H54 (cell line): ENCODE measurements around the gene KIF5A.
"Not testable (repeated sequence)": the region's sequence is repeated elsewhere in the genome, so short reads cannot be mapped to it uniquely, and the experiment has no call there.

ENCODE experiments used
- DNase-seq: peaks from one replicate; pipeline ENCODE4 v3.0.0; 2011; ENCODE audit warnings: low spot score, mixed read lengths; ENCODE audit not compliant: insufficient read length
- FAIRE-seq: peaks from 3 replicates; lab custom pipeline; 2011; peaks lifted over from hg19 to GRCh38; lab: Jason Lieb, UNC
- POLR2A ChIP-seq: IDR thresholded peaks from 2 replicates; pipeline ENCODE4 v1.6.1; 2011; ENCODE audit warnings: low read depth, mild to moderate bottlenecking, low read length

Gene KIF5A

GRCh38 chr12:57611827-57612710 lies 62.2 kb downstream of the KIF5A start:
- DNase-seq (no peak), FAIRE-seq (no peak)
- no peak for TF ChIP-seq POLR2A

DNA sequence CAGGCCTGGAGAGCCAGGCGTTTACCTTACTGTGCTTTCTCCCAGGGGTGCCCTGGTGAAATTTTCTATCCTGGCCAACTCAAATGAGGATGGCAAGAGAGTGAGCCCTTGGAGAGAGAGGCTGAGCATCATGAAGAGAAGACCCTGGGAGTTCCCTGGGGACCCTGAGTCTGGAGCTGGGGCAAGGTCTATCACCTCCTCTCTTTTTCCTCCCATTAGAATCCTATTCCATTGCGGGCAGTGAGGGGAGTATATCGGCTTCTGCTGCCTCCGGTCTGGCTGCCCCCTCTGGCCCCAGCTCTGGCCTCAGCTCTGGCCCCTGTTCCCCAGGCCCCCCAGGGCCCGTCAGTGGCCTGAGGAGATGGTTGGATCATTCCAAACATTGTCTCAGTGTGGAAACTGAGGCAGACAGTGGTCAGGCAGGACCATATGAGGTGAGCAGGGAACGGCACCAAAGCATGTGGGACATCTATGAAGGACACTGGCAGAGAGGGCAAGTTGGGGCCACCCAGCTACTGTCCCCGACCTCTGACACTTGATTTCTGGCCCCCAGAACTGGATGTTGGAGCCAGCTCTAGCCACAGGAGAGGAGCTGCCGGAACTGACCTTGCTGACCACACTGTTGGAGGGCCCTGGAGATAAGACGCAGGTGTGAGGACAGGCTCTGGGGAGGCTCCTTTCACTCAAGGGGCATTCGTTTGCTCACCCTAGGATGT lies 63.0 kb downstream of the KIF5A start:
- no peak for TF ChIP-seq POLR2A
- no peak for FAIRE-seq

GRCh38 chr12:57613427-57614109 lies 63.7 kb downstream of the KIF5A start:
- FAIRE-seq = no peak

More for the DNA sequence above, 63.0 kb downstream of the KIF5A start:
- no peak for DNase-seq

DNA sequence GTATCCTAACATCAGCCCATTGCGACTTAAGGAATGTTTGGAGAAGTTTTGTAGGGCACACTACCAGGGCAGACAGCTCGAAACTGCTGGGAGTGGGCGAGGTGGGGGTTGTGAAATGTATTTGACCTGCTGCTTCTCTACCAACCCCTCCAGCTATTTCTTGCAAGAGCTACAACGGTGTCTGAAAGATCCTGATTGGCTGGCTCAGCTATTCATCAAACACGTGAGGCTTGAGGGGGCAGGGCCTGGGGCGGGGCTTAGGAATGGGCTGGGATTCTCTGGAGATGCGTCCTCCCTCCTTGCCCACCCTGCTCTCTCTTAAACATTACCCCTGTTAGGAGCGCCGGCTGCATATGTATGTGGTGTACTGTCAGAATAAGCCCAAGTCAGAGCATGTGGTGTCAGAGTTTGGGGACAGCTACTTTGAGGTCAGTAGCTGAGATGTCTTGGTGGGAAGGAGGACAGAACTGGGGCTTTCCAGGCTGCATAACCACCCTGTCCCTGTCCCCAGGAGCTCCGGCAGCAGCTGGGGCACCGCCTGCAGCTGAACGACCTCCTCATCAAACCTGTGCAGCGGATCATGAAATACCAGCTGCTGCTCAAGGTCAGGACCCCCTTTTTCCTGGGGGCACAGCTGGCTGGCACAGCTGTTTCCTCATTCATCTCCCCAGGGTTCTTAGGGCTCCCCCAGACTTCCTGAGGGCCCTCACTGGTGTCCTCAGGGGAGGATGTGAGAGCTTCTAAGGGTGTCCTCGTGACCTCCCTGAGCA lies 64.5 kb downstream of the KIF5A start:
- FAIRE-seq (no peak), DNase-seq (no peak)
- TF ChIP-seq POLR2A = no peak

More at GRCh38 chr12:57613427-57614109, 63.7 kb downstream of the KIF5A start:
- DNase-seq = no peak
- TF ChIP-seq POLR2A = no peak

GRCh38 chr12:57614948-57615500 lies 65.2 kb downstream of the KIF5A start:
- no peak for TF ChIP-seq POLR2A
- no peak for FAIRE-seq
- no peak for DNase-seq

DNA sequence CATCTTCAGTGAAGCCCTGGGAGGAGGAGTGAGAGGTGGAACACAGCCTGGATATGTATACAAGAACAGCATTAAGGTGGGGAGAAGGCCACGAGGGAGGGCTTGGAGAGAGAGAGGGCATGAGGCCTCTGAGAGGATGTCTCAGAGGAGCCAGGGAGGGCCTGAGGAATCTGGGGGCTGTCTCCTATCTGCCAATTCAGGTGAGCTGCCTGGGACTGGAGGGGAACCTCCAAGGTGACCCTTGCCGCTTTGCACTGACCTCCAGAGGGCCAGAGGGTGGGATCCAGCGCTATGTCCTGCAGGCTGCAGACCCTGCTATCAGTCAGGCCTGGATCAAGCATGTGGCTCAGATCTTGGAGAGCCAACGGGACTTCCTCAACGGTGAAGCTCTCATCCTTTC lies 65.8 kb downstream of the KIF5A start:
- FAIRE-seq (no peak), DNase-seq (no peak)
- no peak for TF ChIP-seq POLR2A

- no peak for DNase-seq
- FAIRE-seq = no peak
- no peak for TF ChIP-seq POLR2A
These were observed 66.7 kb downstream of the KIF5A start for GRCh38 chr12:57616383-57617101.

- TF ChIP-seq POLR2A = no peak
- FAIRE-seq (no peak), DNase-seq (no peak)
These were observed 68.1 kb downstream of the KIF5A start for GRCh38 chr12:57617942-57618341.

DNA sequence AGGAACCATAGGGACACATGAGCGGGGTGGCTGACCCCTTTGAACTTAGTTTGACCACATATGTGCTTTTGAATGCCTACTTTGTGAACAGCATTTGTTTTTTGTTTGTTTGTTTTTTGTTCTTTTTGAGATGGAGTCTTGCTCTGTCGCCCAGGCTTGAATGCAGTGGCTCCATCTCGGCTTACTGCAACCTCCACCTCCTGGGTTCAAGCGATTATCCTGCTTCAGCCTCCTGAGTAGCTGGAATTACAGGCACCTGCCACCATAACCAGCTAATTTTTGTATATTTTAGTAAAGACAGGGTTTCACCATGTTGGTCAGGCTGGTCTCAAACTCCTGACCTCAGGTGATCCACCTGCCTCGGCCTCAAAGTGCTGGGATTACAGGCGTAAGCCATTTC lies 68.6 kb downstream of the KIF5A start:
- DNase-seq, FAIRE-seq: not testable (repeated sequence)

GRCh38 chr12:57618966-57619433 lies 69.2 kb downstream of the KIF5A start:
- FAIRE-seq (no peak), DNase-seq (no peak)
- TF ChIP-seq POLR2A = no peak

- no peak for TF ChIP-seq POLR2A
- DNase-seq (no peak), FAIRE-seq (no peak)
These were observed 69.8 kb downstream of the KIF5A start for GRCh38 chr12:57619434-57620244.
